ENCODE data around the gene CRACDL.
"Not testable (repeated sequence)": the region's sequence is repeated elsewhere in the genome, so short reads cannot be mapped to it uniquely, and the experiment has no call there.

The CRACDL gene

GRCh38 chr2:98882971-98883779, 52.9 kb downstream of the CRACDL start:
- DNase-seq (ENCODE audit: low read depth in 2 of 2): no peak

- DNase-seq (ENCODE audit: low read depth in 2 of 2): no peak
Observed at GRCh38 chr2:98882368-98882767, 53.7 kb downstream of the CRACDL start.

DNA sequence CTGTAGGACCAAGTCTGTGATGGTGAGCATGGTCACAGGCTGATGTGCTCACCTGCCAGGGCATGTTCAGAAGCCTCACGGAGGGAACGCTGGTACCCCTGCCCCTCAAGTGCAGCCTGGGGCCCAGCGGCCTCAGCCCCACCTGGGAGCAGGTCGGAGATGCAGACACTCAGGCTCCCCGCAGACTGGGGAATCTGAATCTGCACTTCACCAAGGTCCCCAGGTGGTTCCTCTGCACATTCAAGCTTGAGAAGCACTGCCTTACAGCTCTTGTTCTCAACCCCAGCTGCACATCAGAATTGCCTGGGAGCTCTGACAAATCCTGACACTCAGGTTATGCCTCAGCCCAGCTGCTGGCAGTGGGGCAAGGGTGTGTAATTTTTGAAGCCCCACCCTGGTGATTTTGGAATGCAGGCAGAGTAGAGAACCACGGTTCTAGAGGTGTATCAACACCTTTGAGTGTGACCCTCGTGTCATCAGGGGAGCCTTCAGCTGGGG, 54.8 kb downstream of the CRACDL start:
- no peak for DNase-seq (ENCODE audit: low read depth in 2 of 2)

DNA sequence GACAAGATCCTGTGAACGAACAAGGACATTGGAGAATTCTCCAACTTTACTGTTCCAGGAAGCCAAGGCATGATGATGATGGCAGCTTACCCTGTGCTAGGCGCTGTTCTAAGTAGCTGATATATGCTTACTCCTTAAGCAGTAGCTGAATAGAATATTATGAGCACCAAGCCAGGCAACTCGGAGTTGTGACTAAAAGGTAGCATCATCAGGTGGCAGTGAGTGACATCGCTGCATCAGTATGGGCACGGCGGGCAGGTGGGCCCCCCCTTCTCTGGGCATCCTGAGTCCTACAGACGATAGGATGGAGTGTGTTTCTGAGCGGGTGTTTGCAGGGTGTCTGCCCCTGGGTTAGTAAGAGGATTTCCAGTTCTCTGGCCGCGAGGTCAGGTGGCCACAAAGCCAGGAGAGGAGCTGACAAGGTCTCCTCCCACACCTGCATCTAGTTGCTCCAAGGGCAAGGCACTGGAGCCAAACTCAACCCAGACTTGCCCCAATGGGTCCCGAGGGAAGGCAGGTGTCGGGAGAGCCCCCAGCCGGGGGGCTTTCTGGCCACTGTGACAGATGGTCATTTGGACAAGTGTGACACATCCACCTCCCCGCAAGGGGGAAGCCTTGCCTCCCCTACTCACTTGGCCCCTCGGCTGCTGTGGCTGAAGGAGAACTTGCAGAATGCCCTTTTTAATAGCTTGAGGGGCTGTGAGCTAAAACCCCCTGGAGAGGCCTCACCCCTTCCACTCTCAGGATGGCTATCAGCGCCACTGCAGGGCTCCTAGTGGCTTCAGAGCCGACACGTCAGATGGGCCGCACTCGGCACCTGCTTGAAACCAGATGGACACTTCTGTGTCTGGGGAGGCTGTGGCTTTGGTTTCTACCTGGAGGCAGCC, 55.5 kb downstream of the CRACDL start:
- DNase-seq (ENCODE audit: low read depth in 2 of 2): no peak

DNA sequence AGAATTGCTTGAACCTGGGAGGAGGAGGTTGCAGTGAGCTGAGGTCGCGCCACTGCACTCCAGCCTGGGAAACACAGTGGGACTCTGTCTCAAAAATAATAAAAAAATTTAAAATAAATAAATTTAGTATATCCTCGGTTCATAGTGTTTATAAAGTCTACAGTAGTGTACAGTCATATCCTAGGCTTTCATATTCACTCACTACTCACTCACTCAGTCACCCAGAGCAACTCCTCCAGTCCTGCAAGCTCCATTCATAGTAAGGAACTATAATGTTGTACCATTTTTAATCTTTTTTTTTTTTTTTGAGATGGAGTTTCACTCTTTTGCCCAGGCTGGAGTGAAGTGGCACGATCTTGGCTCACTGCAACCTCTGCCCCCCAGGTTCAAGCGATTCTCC, 58.4 kb downstream of the CRACDL start:
- not testable (repeated sequence) for DNase-seq (ENCODE audit: low read depth in 2 of 2)

GRCh38 chr2:98876741-98877140, 59.3 kb downstream of the CRACDL start:
- DNase-seq (ENCODE audit: low read depth in 2 of 2): no peak

DNA sequence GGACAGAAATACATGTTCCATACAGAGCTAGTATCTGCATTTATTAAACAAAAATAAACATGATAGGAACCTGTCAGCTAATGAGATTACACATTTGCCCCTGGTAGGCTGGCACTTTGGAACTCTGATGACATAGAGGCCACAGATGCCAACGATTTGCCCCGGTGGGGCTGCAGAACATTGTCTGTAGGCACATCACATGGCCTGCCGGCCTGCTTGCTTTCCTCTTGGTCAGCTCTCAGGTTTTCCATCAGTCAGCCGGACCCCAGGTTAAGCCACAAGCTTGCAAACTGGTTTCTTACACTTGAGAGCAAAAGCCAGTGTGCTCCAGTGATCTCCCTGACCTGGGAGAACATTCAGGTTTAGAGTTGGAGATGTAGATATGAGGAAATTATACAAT, 60.3 kb downstream of the CRACDL start:
- no peak for DNase-seq (ENCODE audit: low read depth in 2 of 2)

DNA sequence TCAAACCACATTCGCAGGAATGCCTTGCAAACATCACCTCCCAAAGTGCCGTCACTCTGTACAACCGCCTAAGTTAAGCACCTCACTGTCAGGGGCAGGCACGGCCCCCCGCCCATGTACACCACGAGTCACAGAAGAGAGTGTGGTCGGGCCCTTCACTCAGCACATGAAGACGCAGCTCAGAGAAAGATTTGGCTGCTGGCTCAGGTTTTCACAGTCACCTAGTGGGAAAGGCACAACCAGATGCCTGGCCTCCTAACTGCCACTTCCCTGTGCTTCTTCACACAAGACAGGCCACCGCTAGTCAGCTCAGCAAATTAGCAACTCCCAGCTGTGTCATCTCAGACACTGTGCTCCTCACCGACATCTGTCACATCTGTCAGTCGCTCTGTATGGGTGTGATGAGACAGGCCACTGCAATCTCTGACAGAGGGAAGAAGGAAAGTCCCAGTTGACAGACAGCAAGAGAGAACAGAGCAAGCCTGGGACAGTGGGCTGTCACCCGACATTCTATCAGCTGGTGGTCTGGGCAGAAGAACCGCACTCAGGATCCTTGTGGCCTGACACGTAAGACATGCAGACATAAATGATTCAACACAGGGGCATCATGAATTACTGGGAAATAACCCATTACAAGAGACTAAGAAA, 60.8 kb downstream of the CRACDL start:
- DNase-seq (ENCODE audit: low read depth in 2 of 2): no peak

DNA sequence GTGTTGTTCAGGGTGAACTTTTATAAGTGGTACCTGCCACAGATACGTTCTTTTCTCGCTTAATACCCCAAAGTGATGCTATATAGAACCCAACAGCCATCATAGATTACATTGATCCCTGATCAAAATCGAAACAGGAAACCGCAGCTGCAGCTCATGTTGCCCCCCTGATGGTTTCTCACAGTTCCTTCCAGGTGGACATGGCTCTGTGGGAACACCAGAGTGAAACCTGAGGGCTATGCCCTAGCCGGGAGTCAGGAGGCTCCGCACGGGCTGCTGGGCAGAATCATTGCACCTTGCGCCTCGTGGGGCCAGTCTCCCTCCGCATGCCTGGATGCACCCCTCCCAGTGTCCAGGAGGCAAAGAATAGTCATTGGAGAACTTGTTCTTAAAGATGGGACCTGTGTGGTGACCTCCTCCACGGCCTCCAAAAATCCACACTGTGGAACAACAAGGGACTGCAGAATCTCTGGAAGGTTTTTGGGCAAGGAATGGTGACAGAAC, 61.8 kb downstream of the CRACDL start:
- DNase-seq (ENCODE audit: low read depth in 2 of 2): no peak

DNA sequence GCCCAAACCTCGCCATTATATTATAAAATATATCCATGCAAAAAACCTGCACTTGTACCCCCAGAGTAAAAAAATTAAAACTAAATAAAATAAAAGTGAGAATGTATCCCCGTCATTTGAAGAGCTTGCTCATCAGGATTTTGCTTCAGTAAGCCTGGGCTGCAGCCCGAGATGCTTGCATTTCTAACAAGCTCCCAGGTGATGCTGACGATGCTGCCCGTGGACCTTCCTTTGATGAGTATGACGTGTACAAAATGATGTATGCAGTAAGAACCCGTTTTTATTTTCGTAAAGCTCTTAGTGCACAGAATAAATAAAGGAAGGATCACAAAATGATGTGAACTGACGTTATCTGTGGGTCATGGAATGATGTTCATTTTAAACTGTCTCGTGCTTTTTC, 63.5 kb downstream of the CRACDL start:
- no peak for DNase-seq (ENCODE audit: low read depth in 2 of 2)

DNA sequence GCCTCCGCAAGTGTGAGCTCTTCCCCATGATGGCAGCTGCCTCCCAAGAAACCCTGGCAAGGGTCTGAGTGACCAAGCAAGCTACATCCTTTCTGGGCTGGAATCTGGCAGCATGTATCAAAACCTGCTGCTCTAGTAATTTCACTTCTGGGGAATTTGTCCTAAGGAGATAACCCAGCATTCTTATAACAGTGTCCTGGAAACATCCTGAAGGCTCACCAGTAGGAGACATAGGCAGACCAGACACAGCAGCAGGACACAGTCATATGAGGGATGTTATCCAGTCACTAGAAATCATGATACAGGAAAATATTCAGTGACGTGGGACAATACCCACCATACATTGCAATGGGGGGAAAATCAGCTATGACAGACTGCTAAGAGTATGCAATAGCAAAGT, 64.5 kb downstream of the CRACDL start:
- no peak for DNase-seq (ENCODE audit: low read depth in 2 of 2)

DNA sequence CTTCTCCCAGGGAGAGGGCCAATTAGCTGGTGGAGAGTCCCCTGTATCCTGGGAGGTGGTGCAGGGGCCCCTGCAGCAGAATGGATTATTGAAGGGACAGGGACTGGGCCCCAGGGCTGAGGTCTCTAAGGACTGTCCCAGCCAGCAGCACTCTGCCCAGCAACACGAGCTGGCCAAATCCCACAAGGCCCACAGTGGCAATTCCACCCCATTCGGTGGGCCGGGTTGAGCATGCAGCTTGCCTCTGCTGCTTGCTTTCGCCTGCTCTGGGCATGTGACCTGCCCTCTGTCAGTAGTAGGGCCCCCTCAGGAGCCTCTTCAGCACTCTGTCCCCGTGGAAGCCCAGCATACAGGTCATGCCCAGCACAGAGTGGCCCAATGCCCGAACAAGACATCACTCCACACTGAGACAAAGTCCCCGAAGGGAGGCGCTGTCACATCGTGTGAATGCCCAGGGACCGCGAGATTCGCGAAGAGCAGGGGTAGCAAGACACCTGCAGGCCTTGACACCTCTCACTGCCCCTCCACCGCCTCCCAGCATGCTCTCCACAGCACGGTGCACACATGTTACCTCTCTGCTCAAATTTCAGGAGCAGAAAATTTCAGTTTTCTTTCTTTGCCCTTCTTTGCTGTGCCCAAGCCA, 65.4 kb downstream of the CRACDL start:
- DNase-seq (ENCODE audit: low read depth in 2 of 2): no peak

GRCh38 chr2:98869870-98870269, 66.2 kb downstream of the CRACDL start:
- no peak for DNase-seq (ENCODE audit: low read depth in 2 of 2)

DNA sequence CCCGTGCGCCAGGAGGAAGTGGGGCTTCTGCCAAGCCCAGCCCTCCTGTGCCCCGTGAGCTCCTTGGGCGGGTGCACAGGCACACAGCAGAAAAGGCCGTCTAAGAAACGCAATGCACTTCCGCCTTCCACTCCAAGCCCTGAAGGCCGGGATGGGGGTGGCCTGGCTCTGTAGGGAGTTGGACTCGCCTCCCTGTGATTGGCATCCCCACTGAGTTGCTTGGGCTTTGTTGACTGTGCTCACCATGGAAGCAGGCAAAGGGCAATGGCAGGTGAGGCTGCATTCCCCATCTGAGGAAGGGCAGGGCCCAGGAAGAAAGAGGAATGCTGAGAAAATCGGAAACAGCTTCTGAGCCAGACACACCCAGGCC, 66.8 kb downstream of the CRACDL start:
- no peak for DNase-seq (ENCODE audit: low read depth in 2 of 2)

DNA sequence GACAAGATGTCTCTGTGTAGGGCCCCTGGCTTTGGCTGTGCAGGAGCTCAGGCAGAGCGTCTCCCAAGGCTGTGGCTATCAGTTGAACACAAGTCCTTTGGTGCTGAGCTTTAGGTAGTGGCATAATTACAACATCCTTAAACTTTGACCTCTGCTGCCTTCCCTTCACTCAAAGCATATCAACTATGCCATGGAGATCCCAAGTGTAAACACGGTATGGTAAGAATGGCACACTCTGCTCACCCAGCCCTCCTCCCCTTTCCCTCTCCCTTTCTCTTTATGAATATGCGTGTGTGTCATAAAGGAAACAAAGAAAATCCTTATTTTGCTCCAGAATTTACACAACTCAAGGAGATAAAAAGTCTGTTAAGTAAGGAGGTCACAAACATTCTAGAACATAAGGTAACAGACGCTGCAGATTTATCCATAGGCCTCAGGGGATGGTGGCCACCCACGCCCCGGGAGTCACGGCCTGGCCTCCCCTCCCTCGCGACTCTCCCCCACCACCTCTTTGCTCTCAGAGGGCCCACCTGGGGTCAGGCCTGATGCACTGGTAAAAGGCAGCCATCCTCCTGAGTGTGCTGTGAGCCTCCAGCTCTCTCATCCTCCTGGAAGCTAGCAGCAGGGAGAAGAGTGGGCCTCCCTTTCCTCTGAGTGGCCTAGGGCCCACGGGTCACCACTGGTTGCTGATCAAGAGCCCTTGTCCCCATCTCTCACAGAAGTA, 67.3 kb downstream of the CRACDL start:
- DNase-seq (ENCODE audit: low read depth in 2 of 2): no peak

DNA sequence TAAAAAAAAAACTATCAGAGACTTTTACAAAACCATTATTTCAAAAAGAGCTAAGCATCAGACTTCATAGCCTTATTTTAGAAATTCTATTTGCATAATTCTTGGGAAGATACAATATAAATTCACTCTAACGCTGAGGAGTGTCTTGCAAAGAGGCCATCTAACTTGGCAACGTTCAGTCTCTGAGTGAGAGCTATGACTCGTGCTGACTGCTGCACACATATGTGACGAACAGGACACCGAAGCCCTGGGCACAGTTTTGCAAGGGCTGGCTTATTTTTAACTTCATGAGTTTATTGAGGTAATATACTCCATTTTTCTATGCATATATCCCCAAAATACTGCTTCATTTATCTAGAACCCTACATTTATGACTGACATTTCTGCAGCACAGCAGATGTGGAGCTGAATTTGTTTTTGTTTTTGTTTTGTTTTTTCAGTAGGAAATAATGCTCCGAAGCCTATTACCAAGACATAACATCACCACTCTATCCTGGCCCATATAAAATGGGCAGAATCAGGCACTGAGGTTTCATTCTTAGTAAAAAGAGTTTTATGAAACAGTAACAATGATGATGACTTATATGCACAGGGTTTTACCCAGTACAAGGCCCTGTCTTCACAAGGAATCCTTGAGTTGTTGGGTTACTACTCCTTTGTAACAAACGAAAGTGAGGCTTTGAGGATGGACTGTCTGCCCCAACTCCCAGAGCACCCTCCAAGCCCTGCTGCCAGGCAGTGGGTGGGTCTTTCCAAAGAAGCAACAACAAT, 68.3 kb downstream of the CRACDL start:
- DNase-seq (ENCODE audit: low read depth in 2 of 2): no peak

- no peak for DNase-seq (ENCODE audit: low read depth in 2 of 2)
Observed at GRCh38 chr2:98866033-98866432, 70.0 kb downstream of the CRACDL start.

- no peak for DNase-seq (ENCODE audit: low read depth in 2 of 2)
Observed at GRCh38 chr2:98861601-98862000, 74.4 kb downstream of the CRACDL start.

- no peak for DNase-seq (ENCODE audit: low read depth in 2 of 2)
Observed at GRCh38 chr2:98859323-98859722, 76.7 kb downstream of the CRACDL start.

GRCh38 chr2:98857001-98857400, 79.0 kb downstream of the CRACDL start:
- DNase-seq (ENCODE audit: low read depth in 2 of 2): no peak

All from stimulated activated CD8-positive, alpha-beta memory T cell treated with anti-CD3 and anti-CD28 coated beads, Interleukin-2, amount 100 ng/mL, for 1 hour (primary cell).